Vagina (tissue), 2 donors: ENCODE measurements around the gene ERCC2.

Experiments used
- CTCF ChIP-seq, 3 experiments: fragments of 450-650 bp in 2 of 3; fragments of 200-600 bp in 1 of 3; sonication (generic) in 1 of 3; IDR thresholded peaks; one replicate each; pipeline ENCODE4 v1.5.1; 2017 to 2019; ENCODE audit warnings: antibody characterized with exemption in 3 of 3, mild to moderate bottlenecking in 2 of 3, moderate library complexity in 2 of 3
- POLR2AphosphoS5 ChIP-seq, 2 donors: sonication (generic); formaldehyde crosslinking; IDR thresholded peaks; one replicate each; pipeline ENCODE4 v1.9.0; 2017; ENCODE audit warnings: antibody characterized with exemption in 2 of 2, mild to moderate bottlenecking in 2 of 2, low read depth in 1 of 2; ENCODE audit not compliant: insufficient read depth in 1 of 2

- TF ChIP-seq CTCF (IDR thresholded peaks at IDR 0.05) (no peak), POLR2AphosphoS5 (IDR thresholded peaks at IDR 0.05; ENCODE audit: insufficient read depth in 1 of 2, low read depth in 1 of 2) (no peak)
Observed at GRCh38 chr19:45320997-45321775, 49.2 kb downstream of the ERCC2 start.
